ENCODE data around the gene PRR36. TPM values are rescaled to one million over a fixed set of nuclear protein-coding genes. Genes with fewer than 3 reads are reported as not detected.
"Not testable (repeated sequence)": the region's sequence is repeated elsewhere in the genome, so short reads cannot be mapped to it uniquely, and the experiment has no call there.

PRR36 gene
- total RNA-seq, 3 donors from 2014 or later = 0.22 to 0.58 (median 0.23) TPM

DNA sequence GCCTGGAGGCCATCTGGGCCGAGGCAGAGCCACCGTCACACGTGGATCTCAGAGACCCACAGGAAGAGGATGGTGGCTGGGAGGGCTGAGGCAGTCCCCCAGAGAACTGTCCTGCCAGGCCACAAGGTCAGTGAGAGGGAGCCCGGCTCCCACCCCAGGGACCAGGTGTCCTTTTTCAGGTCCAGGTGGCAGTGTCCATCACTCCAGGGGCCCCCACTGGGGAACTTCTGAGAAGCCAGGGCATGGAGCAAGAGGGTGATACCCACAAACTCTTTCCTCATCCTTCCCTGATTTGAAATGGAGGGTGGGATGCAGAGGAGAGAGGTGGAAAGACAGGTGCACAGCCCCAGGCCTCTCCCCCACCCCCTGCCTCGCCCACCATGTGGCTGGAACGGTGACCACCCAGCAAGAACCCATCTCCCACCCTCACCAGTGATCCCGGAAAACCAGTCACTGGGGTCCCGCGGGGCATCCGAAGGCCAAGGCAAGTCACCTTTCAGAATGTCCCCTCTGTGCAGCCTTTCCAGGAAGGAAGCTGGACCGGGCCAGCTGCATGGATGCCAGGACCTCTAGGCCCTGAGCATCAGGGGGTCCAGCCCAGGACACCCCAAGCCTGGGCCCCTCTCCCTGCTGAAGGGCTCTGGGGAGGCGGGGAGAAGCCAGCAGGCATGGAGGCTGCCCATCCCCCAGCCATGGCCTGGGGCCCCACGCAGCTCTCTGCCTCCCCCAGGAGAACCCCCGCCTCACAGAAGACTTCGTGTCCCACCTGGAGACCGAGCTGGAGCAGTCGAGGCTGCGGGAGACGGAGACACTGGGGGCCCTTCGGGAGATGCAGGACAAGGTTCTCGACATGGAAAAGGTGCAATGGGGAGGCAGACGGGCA is 14.1 kb downstream of the PRR36 start:
- TF ChIP-seq, protein P1, sequence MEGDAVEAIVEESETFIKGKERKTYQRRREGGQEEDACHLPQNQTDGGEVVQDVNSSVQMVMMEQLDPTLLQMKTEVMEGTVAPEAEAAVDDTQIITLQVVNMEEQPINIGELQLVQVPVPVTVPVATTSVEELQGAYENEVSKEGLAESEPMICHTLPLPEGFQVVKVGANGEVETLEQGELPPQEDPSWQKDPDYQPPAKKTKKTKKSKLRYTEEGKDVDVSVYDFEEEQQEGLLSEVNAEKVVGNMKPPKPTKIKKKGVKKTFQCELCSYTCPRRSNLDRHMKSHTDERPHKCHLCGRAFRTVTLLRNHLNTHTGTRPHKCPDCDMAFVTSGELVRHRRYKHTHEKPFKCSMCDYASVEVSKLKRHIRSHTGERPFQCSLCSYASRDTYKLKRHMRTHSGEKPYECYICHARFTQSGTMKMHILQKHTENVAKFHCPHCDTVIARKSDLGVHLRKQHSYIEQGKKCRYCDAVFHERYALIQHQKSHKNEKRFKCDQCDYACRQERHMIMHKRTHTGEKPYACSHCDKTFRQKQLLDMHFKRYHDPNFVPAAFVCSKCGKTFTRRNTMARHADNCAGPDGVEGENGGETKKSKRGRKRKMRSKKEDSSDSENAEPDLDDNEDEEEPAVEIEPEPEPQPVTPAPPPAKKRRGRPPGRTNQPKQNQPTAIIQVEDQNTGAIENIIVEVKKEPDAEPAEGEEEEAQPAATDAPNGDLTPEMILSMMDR (IDR thresholded peaks at IDR 0.05) = no peak
- no peaks in the 10 kb centered on the region for H3K36me3 ChIP-seq (ENCODE audit: low read depth)
- intact Hi-C loops (cut with DNase I, micrococcal nuclease) = loop anchor here in 1 of 2 donors (10.0 kb wide), 1 partner anchor 45 kb away; the partner anchor contains the start of gene MAP2K7
- ATAC-seq (no peak), DNase-seq (no peak)
- no peak overlapping the region for H3K4me3 ChIP-seq
- H3K4me1 ChIP-seq (ENCODE audit: low read depth) = peaks cover 18% of the 10 kb centered on the region
- no peaks in the 10 kb centered on the region for H3K9me3 ChIP-seq

- ATAC-seq = not testable (repeated sequence)
These were observed 15.1 kb downstream of the PRR36 start for GRCh38 chr19:7859087-7859486.

GRCh38 chr19:7858109-7858770 is 15.9 kb downstream of the PRR36 start:
- intact Hi-C loops (cut with DNase I, micrococcal nuclease) = loop anchor here in 1 of 2 donors (10.0 kb wide), 1 partner anchor 47 kb away; the partner anchor contains the start of gene MAP2K7
- Histone ChIP-seq H3K36me3 (ENCODE audit: low read depth) (no peaks in the 10 kb centered on the region), H3K9me3 (no peaks in the 10 kb centered on the region), H3K4me3 (no peak overlapping the region), H3K4me1 (ENCODE audit: low read depth) (peaks cover 22% of the 10 kb centered on the region)
- TF ChIP-seq, protein P1 (IDR thresholded peaks at IDR 0.05) = no peak
- DNase-seq = peak in 1 of 3 donors; percentile 53
- peak; percentile 23 for ATAC-seq

More at GRCh38 chr19:7859087-7859486, 15.1 kb downstream of the PRR36 start:
- peaks cover 18% of the 10 kb centered on the region for H3K4me1 ChIP-seq (ENCODE audit: low read depth)
- H3K36me3 ChIP-seq (ENCODE audit: low read depth); H3K4me3 ChIP-seq; H3K9me3 ChIP-seq; DNase-seq: not testable (repeated sequence)
- intact Hi-C loops (cut with DNase I, micrococcal nuclease) = loop anchor here in 1 of 2 donors (10.0 kb wide), 1 partner anchor 46 kb away; the partner anchor contains the start of gene MAP2K7

DNA sequence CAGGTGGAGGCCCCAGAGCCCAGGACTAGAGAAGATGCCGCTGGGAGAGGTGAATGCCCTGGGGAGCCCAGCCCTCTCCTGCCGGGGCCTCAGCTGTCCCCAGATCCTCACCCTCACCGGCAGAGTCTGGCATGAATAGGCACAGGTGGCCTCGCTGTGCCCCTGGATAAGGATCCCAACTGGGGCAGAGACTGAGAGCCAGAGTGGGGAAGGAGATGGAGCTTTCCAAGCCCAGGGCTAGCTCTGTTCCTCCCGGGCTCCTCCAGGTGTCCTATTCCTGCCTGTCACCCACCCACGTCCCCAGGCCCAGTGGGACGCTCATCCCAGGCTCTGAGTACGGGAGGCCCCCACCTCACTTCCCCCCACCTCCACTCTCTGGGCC is 16.5 kb downstream of the PRR36 start:
- H3K36me3 ChIP-seq (ENCODE audit: low read depth) = no peaks in the 10 kb centered on the region
- DNase-seq (no peak), ATAC-seq (no peak)
- TF ChIP-seq, protein P1 (IDR thresholded peaks at IDR 0.05) = no peak
- H3K4me3 ChIP-seq = no peak overlapping the region
- H3K4me1 ChIP-seq (ENCODE audit: low read depth) = peaks cover 21% of the 10 kb centered on the region
- intact Hi-C loops (cut with DNase I, micrococcal nuclease) = loop anchor here in 1 of 2 donors (10.0 kb wide), 1 partner anchor 47 kb away; the partner anchor contains the start of gene MAP2K7
- H3K9me3 ChIP-seq = no peaks in the 10 kb centered on the region

GRCh38 chr19:7856679-7857663 is 17.2 kb downstream of the PRR36 start:
- intact Hi-C loops (cut with DNase I, micrococcal nuclease) = loop anchor here in 1 of 2 donors (10.0 kb wide), 1 partner anchor 48 kb away; the partner anchor contains the start of gene MAP2K7
- Histone ChIP-seq H3K4me3 (no peak overlapping the region), H3K9me3 (no peaks in the 10 kb centered on the region), H3K36me3 (ENCODE audit: low read depth) (no peaks in the 10 kb centered on the region), H3K4me1 (ENCODE audit: low read depth) (peaks cover 16% of the 10 kb centered on the region)
- no peak for ATAC-seq
- TF ChIP-seq, protein P1 (IDR thresholded peaks at IDR 0.05) = no peak
- no peak for DNase-seq
